ENCODE measurements around the gene CDH19.

CDH19 gene

DNA sequence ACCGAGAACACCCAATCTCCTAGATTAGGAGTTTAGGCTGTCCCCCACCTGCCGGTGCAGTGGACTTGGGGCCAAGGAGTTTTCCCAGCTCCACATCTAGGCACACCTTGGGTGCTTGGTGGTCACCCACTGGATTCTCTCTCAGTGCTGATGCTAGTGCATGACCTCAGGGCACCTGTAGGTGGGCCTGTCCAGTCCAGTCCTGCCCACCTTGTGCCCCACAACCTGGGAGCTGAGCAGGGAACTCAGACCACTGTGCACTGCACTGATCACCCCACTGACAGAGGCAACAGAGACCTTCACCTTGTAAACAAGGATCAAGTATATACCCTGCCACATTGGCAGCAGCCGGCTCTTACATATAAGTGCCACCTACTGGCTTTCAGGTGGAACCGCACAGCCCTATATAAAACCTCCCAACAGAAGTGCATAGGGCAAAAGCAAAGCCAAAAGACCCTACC is 12.7 kb upstream of the CDH19 start:
- H3K4me2 ChIP-seq (ENCODE audit: low read length) = no peak overlapping the region
- H3K9me3 ChIP-seq (ENCODE audit: control insufficient read depth, insufficient read depth, low read length) = no peaks in the 10 kb centered on the region
- H4K20me1 ChIP-seq (ENCODE audit: control insufficient read depth, insufficient read depth, low read depth, low read length) = no peaks in the 10 kb centered on the region
- no peaks in the 10 kb centered on the region for H3K9me2 ChIP-seq (replicated peaks; ENCODE audit: control insufficient read depth, low read length)
- no peaks in the 10 kb centered on the region for H3K79me2 ChIP-seq (ENCODE audit: control insufficient read depth, low read length)
- H3K4me1 ChIP-seq (ENCODE audit: control insufficient read depth, low read length) = no peaks in the 10 kb centered on the region
- TF ChIP-seq, protein P1, sequence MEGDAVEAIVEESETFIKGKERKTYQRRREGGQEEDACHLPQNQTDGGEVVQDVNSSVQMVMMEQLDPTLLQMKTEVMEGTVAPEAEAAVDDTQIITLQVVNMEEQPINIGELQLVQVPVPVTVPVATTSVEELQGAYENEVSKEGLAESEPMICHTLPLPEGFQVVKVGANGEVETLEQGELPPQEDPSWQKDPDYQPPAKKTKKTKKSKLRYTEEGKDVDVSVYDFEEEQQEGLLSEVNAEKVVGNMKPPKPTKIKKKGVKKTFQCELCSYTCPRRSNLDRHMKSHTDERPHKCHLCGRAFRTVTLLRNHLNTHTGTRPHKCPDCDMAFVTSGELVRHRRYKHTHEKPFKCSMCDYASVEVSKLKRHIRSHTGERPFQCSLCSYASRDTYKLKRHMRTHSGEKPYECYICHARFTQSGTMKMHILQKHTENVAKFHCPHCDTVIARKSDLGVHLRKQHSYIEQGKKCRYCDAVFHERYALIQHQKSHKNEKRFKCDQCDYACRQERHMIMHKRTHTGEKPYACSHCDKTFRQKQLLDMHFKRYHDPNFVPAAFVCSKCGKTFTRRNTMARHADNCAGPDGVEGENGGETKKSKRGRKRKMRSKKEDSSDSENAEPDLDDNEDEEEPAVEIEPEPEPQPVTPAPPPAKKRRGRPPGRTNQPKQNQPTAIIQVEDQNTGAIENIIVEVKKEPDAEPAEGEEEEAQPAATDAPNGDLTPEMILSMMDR (IDR thresholded peaks at IDR 0.05; ENCODE audit: low read depth, low read length, poor library complexity, severe bottlenecking) = peak; percentile 61
- TF ChIP-seq EZH2phosphoT487 (IDR thresholded peaks at IDR 0.05; ENCODE audit: borderline replicate concordance, low read length) = no peak
- H3K36me3 ChIP-seq (ENCODE audit: control insufficient read depth, low read length) = no peaks in the 10 kb centered on the region
- H3F3A ChIP-seq (ENCODE audit: control insufficient read depth, insufficient read depth) = no peaks in the 10 kb centered on the region
- no peak overlapping the region for H3K4me3 ChIP-seq (ENCODE audit: low read length)
- no peak overlapping the region for H3K27ac ChIP-seq (ENCODE audit: low read depth, low read length)
- H3K27me3 ChIP-seq (ENCODE audit: control insufficient read depth, low read length) = no peaks in the 10 kb centered on the region

DNA sequence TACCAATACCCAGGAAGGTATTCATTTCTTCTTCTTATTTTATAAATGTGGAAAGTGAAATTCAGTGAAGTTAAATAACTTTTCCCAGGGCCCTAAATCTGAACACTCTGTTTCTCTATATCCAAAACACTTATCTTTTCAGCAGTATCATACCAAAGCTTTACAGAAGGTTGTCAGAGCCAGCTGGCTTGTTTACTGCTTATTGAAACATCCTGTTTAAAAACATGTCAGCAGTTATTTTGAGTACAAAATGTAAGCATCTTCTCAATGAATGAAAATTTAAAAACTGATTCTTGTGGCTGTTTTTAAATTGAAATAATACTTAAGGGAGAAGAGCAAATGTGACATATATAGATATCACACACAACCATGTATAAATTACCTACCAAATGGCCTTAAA is 11.3 kb upstream of the CDH19 start:
- no peak for TF ChIP-seq EZH2phosphoT487 (IDR thresholded peaks at IDR 0.05; ENCODE audit: borderline replicate concordance, low read length)
- TF ChIP-seq, protein P1 (IDR thresholded peaks at IDR 0.05; ENCODE audit: low read depth, low read length, poor library complexity, severe bottlenecking) = no peak
- H3K4me2 ChIP-seq (ENCODE audit: low read length) = no peak overlapping the region
- no peaks in the 10 kb centered on the region for H3K27me3 ChIP-seq (ENCODE audit: control insufficient read depth, low read length)
- H3K9me3 ChIP-seq (ENCODE audit: control insufficient read depth, insufficient read depth, low read length) = no peaks in the 10 kb centered on the region
- no peaks in the 10 kb centered on the region for H3F3A ChIP-seq (ENCODE audit: control insufficient read depth, insufficient read depth)
- H3K79me2 ChIP-seq (ENCODE audit: control insufficient read depth, low read length) = no peaks in the 10 kb centered on the region
- H3K4me3 ChIP-seq (ENCODE audit: low read length) = no peak overlapping the region
- H3K36me3 ChIP-seq (ENCODE audit: control insufficient read depth, low read length) = no peaks in the 10 kb centered on the region
- no peaks in the 10 kb centered on the region for H3K9me2 ChIP-seq (replicated peaks; ENCODE audit: control insufficient read depth, low read length)
- no peaks in the 10 kb centered on the region for H4K20me1 ChIP-seq (ENCODE audit: control insufficient read depth, insufficient read depth, low read depth, low read length)
- no peak overlapping the region for H3K27ac ChIP-seq (ENCODE audit: low read depth, low read length)
- H3K4me1 ChIP-seq (ENCODE audit: control insufficient read depth, low read length) = no peaks in the 10 kb centered on the region

DNA sequence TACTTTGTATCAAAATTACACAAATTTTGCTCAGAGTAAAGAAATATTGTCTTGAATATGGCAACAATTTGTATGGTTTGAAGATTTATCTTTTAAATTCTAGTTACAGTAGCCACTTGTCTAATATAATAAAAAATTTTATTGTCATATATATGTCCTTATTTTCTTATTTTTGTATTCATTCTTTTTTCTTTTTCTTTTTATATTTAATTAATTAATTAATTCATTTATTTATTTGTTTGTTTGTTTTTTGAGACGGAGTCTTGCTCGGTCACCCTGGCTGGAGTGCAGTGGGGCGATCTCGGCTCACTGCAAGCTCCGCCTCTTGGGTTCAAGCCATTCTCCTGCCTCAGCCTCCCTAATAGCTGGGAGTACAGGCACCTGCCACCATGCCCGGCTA is 3.7 kb upstream of the CDH19 start:
- no peaks in the 10 kb centered on the region for H3K4me1 ChIP-seq (ENCODE audit: control insufficient read depth, low read length)
- H3K36me3 ChIP-seq (ENCODE audit: control insufficient read depth, low read length) = no peaks in the 10 kb centered on the region
- H4K20me1 ChIP-seq (ENCODE audit: control insufficient read depth, insufficient read depth, low read depth, low read length) = no peaks in the 10 kb centered on the region
- no peaks in the 10 kb centered on the region for H3K27me3 ChIP-seq (ENCODE audit: control insufficient read depth, low read length)
- H3K9me2 ChIP-seq (replicated peaks; ENCODE audit: control insufficient read depth, low read length) = no peaks in the 10 kb centered on the region
- H3K79me2 ChIP-seq (ENCODE audit: control insufficient read depth, low read length) = no peaks in the 10 kb centered on the region
- no peak overlapping the region for H3K4me3 ChIP-seq (ENCODE audit: low read length)
- no peak for TF ChIP-seq EZH2phosphoT487 (IDR thresholded peaks at IDR 0.05; ENCODE audit: borderline replicate concordance, low read length)
- TF ChIP-seq, protein P1 (IDR thresholded peaks at IDR 0.05; ENCODE audit: low read depth, low read length, poor library complexity, severe bottlenecking) = no peak
- H3K9me3 ChIP-seq (ENCODE audit: control insufficient read depth, insufficient read depth, low read length) = no peaks in the 10 kb centered on the region
- no peaks in the 10 kb centered on the region for H3F3A ChIP-seq (ENCODE audit: control insufficient read depth, insufficient read depth)
- no peak overlapping the region for H3K27ac ChIP-seq (ENCODE audit: low read depth, low read length)
- no peak overlapping the region for H3K4me2 ChIP-seq (ENCODE audit: low read length)
